ENCODE results near the gene TFEB. TPM values are rescaled to one million over a fixed set of nuclear protein-coding genes. Genes with fewer than 3 reads are reported as not detected.

The TFEB gene
- total RNA-seq, 1 donor from 2014 or later, result 0.13 TPM

- Mint-ChIP-seq H3K27ac (no peak overlapping the region), H3K4me3 (no peak overlapping the region), H3K36me3 (no peaks in the 10 kb centered on the region), H3K9me3 (no peaks in the 10 kb centered on the region), H3K27me3 (ENCODE audit: insufficient read depth, low read depth) (peaks cover 2% of the 10 kb centered on the region), H3K4me1 (peaks cover 3% of the 10 kb centered on the region)
- no peak for DNase-seq (ENCODE audit: low spot score)
- no peaks in the 10 kb centered on the region for H3K27me3 ChIP-seq
- no peak overlapping the region for H3K9ac ChIP-seq
- TF ChIP-seq EZH2 (IDR thresholded peaks at IDR 0.05) (no peak), CTCF (IDR thresholded peaks at IDR 0.05) (no peak), EZH2phosphoT487 (IDR thresholded peaks at IDR 0.05) (no peak)
- H3K9me3 ChIP-seq (ENCODE audit: low read depth), result no peaks in the 10 kb centered on the region
- no peak overlapping the region for H3K4me3 ChIP-seq
- no peaks in the 10 kb centered on the region for H3K4me1 ChIP-seq
- H4K20me1 ChIP-seq (ENCODE audit: low read depth), result no peaks in the 10 kb centered on the region
- no peak overlapping the region for H3K4me2 ChIP-seq
- no peaks in the 10 kb centered on the region for H3F3A ChIP-seq (ENCODE audit: low read depth)
- no peaks in the 10 kb centered on the region for H3K79me2 ChIP-seq (ENCODE audit: low read depth)
- H2AFZ ChIP-seq (replicated peaks), result no peak overlapping the region
- no peak overlapping the region for H3K27ac ChIP-seq
- H3K36me3 ChIP-seq, result no peaks in the 10 kb centered on the region
These were observed 12.4 kb downstream of the TFEB start for GRCh38 chr6:41722969-41723529.

DNA sequence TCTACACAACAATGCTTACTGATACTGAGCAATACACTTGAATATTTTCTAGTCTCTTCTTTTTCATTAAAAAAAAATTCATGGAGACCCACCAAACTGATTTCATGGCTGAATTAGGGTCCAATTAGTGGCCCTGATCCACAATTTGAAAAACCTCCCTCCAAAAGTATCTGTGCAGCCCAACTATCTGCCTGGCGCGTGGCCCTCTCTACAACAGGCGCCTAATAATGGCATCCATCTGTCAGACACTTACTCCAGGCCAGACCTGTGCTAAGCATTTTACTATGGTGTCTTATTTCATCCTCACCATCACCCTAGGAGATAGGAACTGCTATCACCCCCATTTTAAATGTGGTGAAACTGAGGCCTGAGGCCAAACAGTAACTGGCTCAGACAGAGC lies 14.0 kb downstream of the TFEB start:
- Mint-ChIP-seq H3K4me1 (peaks cover 3% of the 10 kb centered on the region), H3K36me3 (no peaks in the 10 kb centered on the region), H3K27ac (no peak overlapping the region), H3K27me3 (ENCODE audit: insufficient read depth, low read depth) (peaks cover 2% of the 10 kb centered on the region), H3K4me3 (no peak overlapping the region), H3K9me3 (no peaks in the 10 kb centered on the region)
- no peaks in the 10 kb centered on the region for H3K79me2 ChIP-seq (ENCODE audit: low read depth)
- H3K4me3 ChIP-seq, result no peak overlapping the region
- H3K36me3 ChIP-seq, result no peaks in the 10 kb centered on the region
- no peak overlapping the region for H3K4me2 ChIP-seq
- no peak for DNase-seq (ENCODE audit: low spot score)
- H4K20me1 ChIP-seq (ENCODE audit: low read depth), result no peaks in the 10 kb centered on the region
- TF ChIP-seq EZH2phosphoT487 (IDR thresholded peaks at IDR 0.05), result no peak
- TF ChIP-seq EZH2 (IDR thresholded peaks at IDR 0.05), result no peak
- no peak for TF ChIP-seq CTCF (IDR thresholded peaks at IDR 0.05)
- H3K9me3 ChIP-seq (ENCODE audit: low read depth), result no peaks in the 10 kb centered on the region
- no peak overlapping the region for H3K9ac ChIP-seq
- H3K27me3 ChIP-seq, result no peaks in the 10 kb centered on the region
- H3F3A ChIP-seq (ENCODE audit: low read depth), result no peaks in the 10 kb centered on the region
- H2AFZ ChIP-seq (replicated peaks), result no peak overlapping the region
- no peak overlapping the region for H3K27ac ChIP-seq
- no peaks in the 10 kb centered on the region for H3K4me1 ChIP-seq

GRCh38 chr6:41720783-41721182 lies 14.6 kb downstream of the TFEB start:
- Mint-ChIP-seq H3K27me3 (ENCODE audit: insufficient read depth, low read depth) (peaks cover 4% of the 10 kb centered on the region), H3K4me3 (no peak overlapping the region), H3K9me3 (no peaks in the 10 kb centered on the region), H3K27ac (no peak overlapping the region), H3K4me1 (peaks cover 3% of the 10 kb centered on the region), H3K36me3 (no peaks in the 10 kb centered on the region)
- Histone ChIP-seq H3K79me2 (ENCODE audit: low read depth) (no peaks in the 10 kb centered on the region), H3K4me2 (no peak overlapping the region), H3K4me1 (no peaks in the 10 kb centered on the region), H3K36me3 (no peaks in the 10 kb centered on the region), H3F3A (ENCODE audit: low read depth) (no peaks in the 10 kb centered on the region), H3K27ac (no peak overlapping the region), H3K9me3 (ENCODE audit: low read depth) (no peaks in the 10 kb centered on the region), H3K27me3 (no peaks in the 10 kb centered on the region), H4K20me1 (ENCODE audit: low read depth) (no peaks in the 10 kb centered on the region), H3K4me3 (no peak overlapping the region), H2AFZ (replicated peaks) (no peak overlapping the region), H3K9ac (no peak overlapping the region)
- DNase-seq (ENCODE audit: low spot score), result no peak
- TF ChIP-seq EZH2 (IDR thresholded peaks at IDR 0.05), result no peak
- TF ChIP-seq CTCF (IDR thresholded peaks at IDR 0.05), result no peak
- no peak for TF ChIP-seq EZH2phosphoT487 (IDR thresholded peaks at IDR 0.05)
